ENCODE measurements around the gene WDFY1.

DNA sequence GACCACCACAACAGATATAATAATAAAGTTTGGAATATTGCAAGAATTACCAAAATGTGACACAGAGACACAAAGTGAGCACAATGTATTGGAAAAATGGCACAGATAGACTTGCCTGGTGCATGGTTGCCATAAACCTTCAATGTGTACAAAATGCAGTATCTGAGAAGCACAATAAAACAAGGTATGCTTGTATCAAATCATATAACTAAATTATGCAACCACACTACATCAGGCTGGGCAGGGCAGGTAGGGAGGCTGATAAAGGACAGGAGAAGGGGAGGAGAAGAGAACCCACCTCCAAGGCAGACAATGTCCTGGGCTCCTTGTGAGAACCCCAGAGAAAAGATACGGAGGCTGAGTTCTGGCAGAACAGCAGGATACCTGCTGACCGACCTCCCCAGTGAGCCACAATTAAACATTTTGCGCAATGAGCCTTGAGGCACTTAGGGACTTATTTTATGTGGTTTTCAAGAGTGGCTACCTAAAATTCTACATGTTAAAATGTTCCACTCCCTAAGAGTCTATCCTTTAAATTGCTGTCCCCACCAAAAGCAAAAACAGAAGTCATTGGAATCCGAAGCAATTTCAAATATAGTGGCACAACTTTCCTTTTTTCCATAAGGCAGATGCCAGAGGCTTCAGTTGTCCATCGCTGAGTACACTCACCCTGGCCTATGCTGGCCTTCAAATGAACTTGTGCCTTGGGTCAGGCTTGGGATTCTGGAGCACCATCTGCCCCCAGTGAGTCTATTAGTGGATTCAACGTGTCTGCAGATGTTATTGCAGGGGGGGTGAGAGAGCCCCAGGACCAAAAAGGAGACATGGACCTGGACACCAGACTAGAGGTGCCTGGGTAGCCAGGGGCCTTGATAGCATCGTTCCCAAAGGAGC is 16.8 kb downstream of the WDFY1 start:
- TF ChIP-seq, protein P1, sequence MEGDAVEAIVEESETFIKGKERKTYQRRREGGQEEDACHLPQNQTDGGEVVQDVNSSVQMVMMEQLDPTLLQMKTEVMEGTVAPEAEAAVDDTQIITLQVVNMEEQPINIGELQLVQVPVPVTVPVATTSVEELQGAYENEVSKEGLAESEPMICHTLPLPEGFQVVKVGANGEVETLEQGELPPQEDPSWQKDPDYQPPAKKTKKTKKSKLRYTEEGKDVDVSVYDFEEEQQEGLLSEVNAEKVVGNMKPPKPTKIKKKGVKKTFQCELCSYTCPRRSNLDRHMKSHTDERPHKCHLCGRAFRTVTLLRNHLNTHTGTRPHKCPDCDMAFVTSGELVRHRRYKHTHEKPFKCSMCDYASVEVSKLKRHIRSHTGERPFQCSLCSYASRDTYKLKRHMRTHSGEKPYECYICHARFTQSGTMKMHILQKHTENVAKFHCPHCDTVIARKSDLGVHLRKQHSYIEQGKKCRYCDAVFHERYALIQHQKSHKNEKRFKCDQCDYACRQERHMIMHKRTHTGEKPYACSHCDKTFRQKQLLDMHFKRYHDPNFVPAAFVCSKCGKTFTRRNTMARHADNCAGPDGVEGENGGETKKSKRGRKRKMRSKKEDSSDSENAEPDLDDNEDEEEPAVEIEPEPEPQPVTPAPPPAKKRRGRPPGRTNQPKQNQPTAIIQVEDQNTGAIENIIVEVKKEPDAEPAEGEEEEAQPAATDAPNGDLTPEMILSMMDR (IDR thresholded peaks at IDR 0.05): no peak
- TF ChIP-seq POLR2A (IDR thresholded peaks at IDR 0.05) (no peak), POLR2AphosphoS5 (IDR thresholded peaks at IDR 0.05) (no peak)
